SU-DHL-6 (cell line): ENCODE data around the gene RBFOX1.

Source experiments
- EZH2phosphoT487 ChIP-seq: fragments of 200-600 bp; sonication (generic), shearing (Covaris generic); conservative IDR thresholded peaks from 2 replicates; pipeline ENCODE4 v1.6.1; 2018; ENCODE audit warnings: mild to moderate bottlenecking, antibody characterized with exemption, low read length, moderate library complexity, mixed read lengths
- TF ChIP-seq, protein P1 (sequence below): fragments of 200-600 bp; sonication (generic); IDR thresholded peaks from one replicate; pipeline ENCODE4 v1.5.1; 2017; ENCODE audit warnings: antibody characterized with exemption, mild to moderate bottlenecking, low read length, moderate library complexity; ENCODE audit not compliant: insufficient read depth, poor library complexity, severe bottlenecking

DNA sequence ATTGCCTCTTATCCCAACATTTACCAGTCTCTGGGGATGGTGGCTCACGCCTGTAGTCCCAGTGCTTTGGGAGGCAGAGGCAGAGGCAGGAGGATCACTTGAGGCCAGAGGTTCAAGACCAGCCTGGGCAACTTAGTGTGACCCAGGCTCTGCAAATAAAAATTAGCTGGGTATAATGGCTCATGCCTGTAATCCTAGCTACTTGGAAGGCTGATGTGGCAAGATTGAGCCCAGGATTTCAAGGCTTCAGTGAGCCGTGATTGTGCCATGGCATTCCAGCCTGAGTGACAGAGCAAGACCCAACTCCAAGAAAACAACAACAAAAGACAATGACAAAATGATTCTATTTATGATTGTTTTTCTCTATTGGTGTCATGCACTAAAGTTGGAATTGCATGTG is 244.9 kb downstream of the RBFOX1 start:
- TF ChIP-seq, protein P1, sequence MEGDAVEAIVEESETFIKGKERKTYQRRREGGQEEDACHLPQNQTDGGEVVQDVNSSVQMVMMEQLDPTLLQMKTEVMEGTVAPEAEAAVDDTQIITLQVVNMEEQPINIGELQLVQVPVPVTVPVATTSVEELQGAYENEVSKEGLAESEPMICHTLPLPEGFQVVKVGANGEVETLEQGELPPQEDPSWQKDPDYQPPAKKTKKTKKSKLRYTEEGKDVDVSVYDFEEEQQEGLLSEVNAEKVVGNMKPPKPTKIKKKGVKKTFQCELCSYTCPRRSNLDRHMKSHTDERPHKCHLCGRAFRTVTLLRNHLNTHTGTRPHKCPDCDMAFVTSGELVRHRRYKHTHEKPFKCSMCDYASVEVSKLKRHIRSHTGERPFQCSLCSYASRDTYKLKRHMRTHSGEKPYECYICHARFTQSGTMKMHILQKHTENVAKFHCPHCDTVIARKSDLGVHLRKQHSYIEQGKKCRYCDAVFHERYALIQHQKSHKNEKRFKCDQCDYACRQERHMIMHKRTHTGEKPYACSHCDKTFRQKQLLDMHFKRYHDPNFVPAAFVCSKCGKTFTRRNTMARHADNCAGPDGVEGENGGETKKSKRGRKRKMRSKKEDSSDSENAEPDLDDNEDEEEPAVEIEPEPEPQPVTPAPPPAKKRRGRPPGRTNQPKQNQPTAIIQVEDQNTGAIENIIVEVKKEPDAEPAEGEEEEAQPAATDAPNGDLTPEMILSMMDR: no peak
- TF ChIP-seq EZH2phosphoT487: no peak
